Thoracic aorta (tissue), 2 donors: ENCODE data around the gene CERS3. TPM values are rescaled to one million over a fixed set of nuclear protein-coding genes. Genes with fewer than 3 reads are reported as not detected.

Source experiments
- ATAC-seq: fragments of 150-250 bp; one replicate; pipeline ENCODE4 v1.8.0; 2017; ENCODE audit warnings: low read depth; ENCODE audit not compliant: insufficient number of reproducible peaks, low FRiP score
- DNase-seq: peaks from one replicate; pipeline ENCODE4 v3.0.0-alpha.2; 2020; ENCODE audit warnings: low spot score
- H3K27ac ChIP-seq, 2 donors: fragments of 200-600 bp; sonication (generic); 1 replicate in 1 of 2; 2 replicates in 1 of 2; pipeline ENCODE4 v1.5.1; 2016; ENCODE audit warnings: mild to moderate bottlenecking in 2 of 2, moderate library complexity in 2 of 2
- H3K27me3 ChIP-seq: fragments of 200-600 bp; sonication (generic); replicated peaks from 2 replicates; pipeline ENCODE4 v1.6.0; 2016; ENCODE audit warnings: mild to moderate bottlenecking; ENCODE audit not compliant: insufficient read depth
- H3K36me3 ChIP-seq: fragments of 200-600 bp; sonication (generic); one replicate; pipeline ENCODE4 v1.5.1; 2016
- H3K4me1 ChIP-seq, 2 donors: fragments of 200-600 bp; sonication (generic); 1 replicate in 1 of 2; 2 replicates in 1 of 2; pipeline versions ENCODE4 v1.5.1 to v1.6.0; 2016; ENCODE audit warnings: low read depth in 2 of 2, mild to moderate bottlenecking in 1 of 2; ENCODE audit not compliant: control insufficient read depth in 1 of 2
- H3K4me3 ChIP-seq: fragments of 200-600 bp; sonication (generic); 2 replicates; pipeline ENCODE4 v1.5.1; 2016; ENCODE audit warnings: mild to moderate bottlenecking
- H3K9me3 ChIP-seq: fragments of 200-600 bp; sonication (generic); 2 replicates; pipeline ENCODE4 v1.5.1; 2016
- total RNA-seq, 2 donors: library from RNA; depleted of rRNA; stranded (reverse); fragments of >200 nt; gene quantifications; one replicate each; pipeline versions ENCODE4 v1.1.0 to v1.2.3, GENCODE V29; 2016
- TF ChIP-seq, protein P1 (sequence below): fragments of 200-600 bp; sonication (generic); IDR thresholded peaks from one replicate; pipeline ENCODE4 v1.5.1; 2019; ENCODE audit warnings: antibody characterized with exemption

CERS3 gene
- total RNA-seq, 2 donors from 2014 or later = not detected

DNA sequence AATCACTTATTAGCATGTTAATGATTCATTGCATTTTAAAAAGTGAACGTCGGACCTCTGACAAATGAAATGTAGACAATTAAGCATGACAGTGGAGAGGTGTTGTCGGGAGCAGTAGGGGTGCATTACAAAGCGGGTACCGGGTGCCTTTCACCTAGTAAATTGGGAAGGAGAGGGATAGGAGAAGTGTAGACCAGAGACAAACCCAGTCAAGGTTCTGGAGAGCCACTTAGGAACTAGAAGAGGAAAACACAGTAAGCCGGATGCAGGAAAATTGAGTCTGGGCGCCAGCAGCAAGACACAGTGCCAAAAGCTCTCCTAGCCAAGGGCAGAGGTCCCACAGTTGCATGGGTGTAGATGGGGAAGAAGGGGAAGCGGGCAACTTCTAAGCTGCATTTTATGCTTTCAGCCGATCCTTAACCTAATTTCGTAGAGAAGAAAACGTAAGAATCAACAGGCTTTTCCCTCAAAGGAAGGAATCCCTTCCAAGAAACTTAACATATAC, 3.1 kb upstream of the CERS3 start:
- DNase-seq = no peak
- no peaks in the 10 kb centered on the region for H3K36me3 ChIP-seq
- ATAC-seq = no peak
- TF ChIP-seq, protein P1, sequence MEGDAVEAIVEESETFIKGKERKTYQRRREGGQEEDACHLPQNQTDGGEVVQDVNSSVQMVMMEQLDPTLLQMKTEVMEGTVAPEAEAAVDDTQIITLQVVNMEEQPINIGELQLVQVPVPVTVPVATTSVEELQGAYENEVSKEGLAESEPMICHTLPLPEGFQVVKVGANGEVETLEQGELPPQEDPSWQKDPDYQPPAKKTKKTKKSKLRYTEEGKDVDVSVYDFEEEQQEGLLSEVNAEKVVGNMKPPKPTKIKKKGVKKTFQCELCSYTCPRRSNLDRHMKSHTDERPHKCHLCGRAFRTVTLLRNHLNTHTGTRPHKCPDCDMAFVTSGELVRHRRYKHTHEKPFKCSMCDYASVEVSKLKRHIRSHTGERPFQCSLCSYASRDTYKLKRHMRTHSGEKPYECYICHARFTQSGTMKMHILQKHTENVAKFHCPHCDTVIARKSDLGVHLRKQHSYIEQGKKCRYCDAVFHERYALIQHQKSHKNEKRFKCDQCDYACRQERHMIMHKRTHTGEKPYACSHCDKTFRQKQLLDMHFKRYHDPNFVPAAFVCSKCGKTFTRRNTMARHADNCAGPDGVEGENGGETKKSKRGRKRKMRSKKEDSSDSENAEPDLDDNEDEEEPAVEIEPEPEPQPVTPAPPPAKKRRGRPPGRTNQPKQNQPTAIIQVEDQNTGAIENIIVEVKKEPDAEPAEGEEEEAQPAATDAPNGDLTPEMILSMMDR = no peak
- H3K4me3 ChIP-seq = no peak overlapping the region
- H3K27ac ChIP-seq = no peak overlapping the region
- no peaks in the 10 kb centered on the region for H3K9me3 ChIP-seq
- H3K27me3 ChIP-seq = no peaks in the 10 kb centered on the region
- no peaks in the 10 kb centered on the region for H3K4me1 ChIP-seq

DNA sequence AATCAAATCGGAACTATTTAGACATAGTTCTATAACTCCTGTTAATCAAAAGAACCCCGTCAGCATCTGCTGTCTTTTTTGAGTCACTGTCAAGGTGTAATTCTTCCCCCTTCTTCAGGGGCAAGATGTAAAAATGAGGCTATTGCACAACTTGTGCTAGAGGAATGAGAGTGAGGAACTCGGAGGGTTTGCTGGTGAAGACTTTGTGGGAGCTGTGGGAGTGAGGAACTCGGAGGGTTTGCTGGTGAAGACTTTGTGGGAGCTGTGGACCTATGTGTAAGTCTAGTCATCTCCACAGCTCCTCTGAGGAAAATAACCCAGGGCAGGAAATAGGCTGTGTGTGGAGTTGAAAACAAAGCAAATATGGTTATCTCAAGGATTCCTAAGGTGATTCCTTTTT, 2.5 kb upstream of the CERS3 start:
- TF ChIP-seq, protein P1 = no peak
- no peak for ATAC-seq
- no peak overlapping the region for H3K27ac ChIP-seq
- no peak overlapping the region for H3K4me3 ChIP-seq
- no peaks in the 10 kb centered on the region for H3K36me3 ChIP-seq
- no peaks in the 10 kb centered on the region for H3K9me3 ChIP-seq
- no peaks in the 10 kb centered on the region for H3K27me3 ChIP-seq
- no peak for DNase-seq
- H3K4me1 ChIP-seq = peaks cover 3 to 6% of the 10 kb centered on the region in 2 donors

DNA sequence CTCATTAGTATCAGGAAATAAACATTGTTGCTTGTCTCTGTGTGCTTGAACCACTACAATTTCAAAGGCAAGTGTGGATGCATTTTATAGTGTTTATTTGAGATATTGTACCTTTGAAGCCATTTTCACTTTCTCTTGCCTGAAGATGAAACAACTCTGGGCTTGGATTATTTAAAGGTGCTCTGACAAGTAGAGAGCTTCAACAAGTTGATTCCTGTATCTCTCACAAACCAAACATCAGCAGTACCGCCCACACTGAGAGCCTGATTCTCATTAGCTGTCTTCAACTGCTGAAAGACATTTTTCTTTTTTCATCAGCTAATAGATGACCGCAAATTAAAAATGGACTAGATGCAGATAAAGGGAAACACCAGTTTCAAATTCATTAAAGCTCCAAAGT, 806 bp upstream of the CERS3 start:
- TF ChIP-seq, protein P1 = no peak
- no peak for DNase-seq
- H3K4me1 ChIP-seq = peaks cover 3 to 13% of the 10 kb centered on the region in 2 donors

DNA sequence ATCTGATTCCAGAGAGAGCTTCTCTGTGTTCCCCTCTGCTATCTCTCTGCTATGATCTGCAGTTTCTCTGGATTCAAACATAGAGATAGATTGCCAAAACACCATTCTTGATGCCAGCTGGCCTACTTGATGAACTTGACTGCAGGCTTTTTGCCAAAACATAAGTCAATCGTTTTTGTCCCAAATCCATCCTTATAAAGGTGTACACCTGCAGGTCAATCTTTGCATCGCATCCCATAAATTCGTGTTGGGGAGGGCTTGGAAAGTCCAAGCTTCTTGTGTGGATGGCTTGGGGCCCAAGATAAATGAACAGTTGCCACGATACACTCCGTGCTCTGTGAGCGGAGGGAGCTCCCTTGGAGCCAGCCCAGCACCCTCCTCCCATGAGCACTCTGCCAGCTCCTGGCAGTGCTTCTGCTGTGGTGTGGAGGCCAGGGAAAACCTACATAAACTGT, 2.7 kb downstream of the CERS3 start:
- no peak for ATAC-seq
- no peaks in the 10 kb centered on the region for H3K36me3 ChIP-seq
- no peaks in the 10 kb centered on the region for H3K9me3 ChIP-seq
- DNase-seq = no peak
- peaks cover 5% of the 10 kb centered on the region for H3K27me3 ChIP-seq
- TF ChIP-seq, protein P1 = no peak
- H3K27ac ChIP-seq = no peak overlapping the region
- H3K4me1 ChIP-seq = peaks cover 3 to 13% of the 10 kb centered on the region in 2 donors
- H3K4me3 ChIP-seq = no peak overlapping the region

More for the DNA sequence above, 806 bp upstream of the CERS3 start:
- Histone ChIP-seq H3K36me3 (no peaks in the 10 kb centered on the region), H3K27ac (no peak overlapping the region), H3K4me3 (no peak overlapping the region), H3K9me3 (no peaks in the 10 kb centered on the region), H3K27me3 (peaks cover 5% of the 10 kb centered on the region)
- ATAC-seq = no peak

DNA sequence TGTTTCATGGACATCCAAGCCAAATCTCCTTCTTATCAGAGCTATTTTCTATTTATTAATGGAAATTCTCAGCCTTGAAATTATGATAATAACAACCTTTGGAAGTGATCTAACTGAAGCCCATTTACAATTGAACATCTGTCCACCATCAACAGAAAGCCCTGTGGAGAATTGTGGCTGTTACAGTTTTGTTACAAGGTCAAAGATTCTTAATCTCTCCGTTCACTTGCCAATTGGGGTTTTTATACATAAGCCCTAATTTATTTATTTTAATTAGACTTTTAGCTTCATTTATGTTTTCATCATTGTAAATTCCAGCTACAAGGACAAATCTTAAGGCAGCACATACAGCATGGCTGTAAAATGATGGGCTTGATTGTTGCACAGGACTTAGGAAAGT, 3.3 kb downstream of the CERS3 start:
- no peak overlapping the region for H3K4me3 ChIP-seq
- H3K36me3 ChIP-seq = no peaks in the 10 kb centered on the region
- ATAC-seq (no peak), DNase-seq (no peak)
- TF ChIP-seq, protein P1 = no peak
- H3K27ac ChIP-seq = no peak overlapping the region
- peaks cover 3 to 13% of the 10 kb centered on the region in 2 donors for H3K4me1 ChIP-seq
- no peaks in the 10 kb centered on the region for H3K9me3 ChIP-seq
- H3K27me3 ChIP-seq = peaks cover 5% of the 10 kb centered on the region
